Left kidney (tissue), 2 donors: ENCODE data around the gene ETFDH. TPM values are rescaled to one million over a fixed set of nuclear protein-coding genes. Genes with fewer than 3 reads are reported as not detected.
"Not testable (repeated sequence)": the region's sequence is repeated elsewhere in the genome, so short reads cannot be mapped to it uniquely, and the experiment has no call there.

Experiments used
- DNase-seq: peaks from one replicate; pipeline ENCODE4 v3.0.0-alpha.2; 2013
- polyA plus RNA-seq: library from polyadenylated mRNA; unstranded; fragments of 120-200 nt; gene quantifications from one replicate; pipeline ENCODE4 v1.2.1, GENCODE V29; 2013; ENCODE audit not compliant: insufficient read length

Gene ETFDH
- polyA plus RNA-seq, 1 donor, result 37.9 TPM

DNA sequence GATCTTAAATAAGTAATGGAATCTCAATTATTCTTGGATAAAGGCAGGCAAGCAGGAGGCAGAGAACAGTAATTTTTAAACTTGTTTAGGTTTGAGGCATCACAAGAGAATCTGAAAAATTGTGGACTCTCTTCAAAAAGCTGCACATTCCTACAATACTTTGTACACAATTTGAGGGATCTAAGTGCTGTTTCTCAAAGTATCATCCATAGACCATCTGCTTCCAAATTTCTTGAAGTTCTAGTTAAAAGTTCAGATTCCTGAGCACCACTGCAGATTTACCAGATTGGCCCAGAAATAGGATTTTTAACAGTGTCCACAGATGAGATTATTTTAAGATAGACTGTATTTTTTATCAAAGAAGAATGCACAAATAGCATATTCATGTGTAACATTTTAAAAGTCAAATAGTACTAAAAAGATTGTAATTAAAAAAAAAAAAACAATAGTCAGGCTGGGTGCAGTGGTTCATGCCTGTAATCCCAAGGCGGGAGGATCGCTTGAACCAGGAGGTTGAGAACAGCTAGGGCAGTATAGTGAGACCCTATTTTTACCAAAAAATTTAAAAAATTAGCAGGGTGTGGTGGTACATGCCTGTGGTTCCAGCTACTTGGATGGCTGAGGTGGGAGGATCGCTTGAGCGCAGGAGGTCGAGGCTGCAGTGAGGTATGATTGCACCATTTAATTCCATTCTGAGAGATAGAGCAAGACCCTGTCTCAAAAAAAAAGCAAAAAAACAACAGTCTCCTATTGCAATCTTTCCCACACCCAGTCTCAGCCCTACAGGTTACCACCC lies 82.5 kb downstream of the ETFDH start:
- no peak for DNase-seq

DNA sequence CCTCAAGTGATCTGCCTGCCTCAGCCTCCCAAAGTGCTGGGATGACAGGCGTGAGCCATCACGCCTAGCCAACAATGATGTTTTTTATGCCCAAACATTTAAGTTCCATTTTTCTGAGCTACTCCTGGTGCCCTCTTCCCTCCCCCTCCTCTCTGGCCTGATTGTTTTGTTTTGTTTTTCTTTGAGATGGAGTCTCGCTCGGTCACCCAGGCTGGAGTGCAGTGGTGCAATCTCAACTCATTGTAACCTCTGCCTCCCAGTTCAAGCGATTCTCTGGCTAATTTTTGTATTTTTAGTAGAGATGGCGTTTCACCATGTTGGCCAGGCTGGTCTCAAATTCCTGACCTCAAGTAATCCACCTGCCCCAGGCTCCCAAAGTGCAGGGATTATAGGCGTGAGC lies 83.7 kb downstream of the ETFDH start:
- not testable (repeated sequence) for DNase-seq

DNA sequence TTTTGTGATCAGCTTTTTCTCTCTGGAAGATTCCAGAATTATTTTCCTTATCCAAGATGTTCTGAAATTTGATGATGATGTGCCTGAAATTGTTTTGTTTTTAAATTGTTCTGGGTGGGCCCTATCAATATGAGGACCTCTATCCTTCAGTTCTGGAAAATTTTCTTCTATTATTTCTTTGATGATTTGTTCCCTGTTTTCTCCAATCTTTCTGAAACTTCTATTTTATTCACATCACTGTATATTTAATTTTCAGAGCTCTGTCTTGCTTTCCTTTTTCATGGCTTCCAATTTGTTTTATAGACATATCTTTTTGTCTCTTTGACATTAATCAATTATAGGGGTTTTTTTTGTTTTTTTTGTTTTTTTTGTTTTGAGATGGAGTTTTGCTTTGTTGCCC lies 84.5 kb downstream of the ETFDH start:
- DNase-seq, result no peak

DNA sequence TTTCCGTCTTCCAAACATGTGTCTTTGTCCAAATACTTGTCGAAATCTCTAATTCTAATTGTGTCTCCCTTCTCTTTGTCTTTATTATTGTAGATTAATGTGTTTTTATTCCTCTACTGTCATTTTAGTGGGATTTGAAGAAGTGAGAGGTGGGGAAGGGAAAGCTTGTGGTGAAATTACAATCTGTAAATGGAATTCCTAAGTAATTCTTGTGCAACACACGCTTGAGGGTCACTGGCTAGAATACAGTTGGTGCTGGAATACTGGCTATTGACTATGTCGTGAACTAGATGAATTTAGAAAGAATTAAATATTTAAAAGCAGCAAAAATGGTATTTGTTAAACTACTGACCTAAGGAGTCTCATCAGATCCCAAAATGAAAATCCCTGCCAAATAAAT lies 86.0 kb downstream of the ETFDH start:
- DNase-seq, result no peak

DNA sequence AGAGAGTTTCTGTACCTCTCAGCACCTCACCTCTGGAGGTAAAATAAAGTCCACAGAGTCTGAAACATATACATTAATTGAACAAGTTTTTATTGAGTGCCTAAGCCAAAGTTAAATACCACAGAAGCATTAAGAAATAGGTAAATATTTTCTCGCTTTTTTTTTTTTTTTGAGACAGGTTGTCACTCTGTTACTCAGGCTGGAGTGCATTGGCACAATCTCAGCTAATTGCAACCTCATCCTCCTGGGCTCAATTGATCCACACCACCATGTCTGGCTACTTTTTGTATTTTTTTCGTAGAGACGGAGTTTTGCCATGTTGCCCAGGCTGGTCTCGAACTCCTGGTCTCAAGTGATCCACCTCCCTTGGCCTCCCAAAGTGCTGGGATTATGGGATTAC lies 86.6 kb downstream of the ETFDH start:
- no peak for DNase-seq

Other genes starting within 250 kb of the ETFDH start
- 0.37 TPM for gene RXFP1, start 150.4 kb upstream of the ETFDH start, polyA plus RNA-seq
- gene C4orf46, start 409 bp upstream of the ETFDH start, polyA plus RNA-seq, result 25.9 TPM
- gene PPID, start 51.1 kb downstream of the ETFDH start, polyA plus RNA-seq, result 79.6 TPM
- gene FNIP2, start 96.7 kb downstream of the ETFDH start, polyA plus RNA-seq, result 46.8 TPM